ENCODE measurements around the gene SLC6A13.

DNA sequence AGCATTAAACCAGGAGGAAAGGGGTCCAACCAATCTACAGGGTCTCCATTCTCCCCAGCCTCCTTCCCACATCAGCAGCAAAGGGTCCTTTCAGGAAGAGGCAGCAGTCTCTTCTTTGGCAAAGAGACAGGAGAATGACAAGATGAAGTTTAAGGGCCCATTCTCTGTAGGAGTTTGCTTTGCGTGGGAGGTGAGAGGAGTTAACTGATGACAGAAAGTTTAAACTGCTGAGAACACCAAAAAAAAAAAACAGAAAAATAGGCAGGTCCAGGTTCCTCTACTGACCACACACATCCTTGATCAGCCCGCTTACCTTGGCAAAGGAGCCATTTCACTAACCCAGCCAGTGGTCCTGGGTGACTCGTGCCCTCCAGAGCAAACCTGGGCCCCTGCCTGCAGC lies 5.7 kb downstream of the SLC6A13 start:
- TF ChIP-seq ARNTL (CRISPR knock-in tag; IDR thresholded peaks at IDR 0.05; ENCODE audit: borderline replicate concordance, low read depth) = no peak
- no peak for TF ChIP-seq ESRRG (CRISPR knock-in tag; IDR thresholded peaks at IDR 0.05)
- TF ChIP-seq RARB (CRISPR knock-in tag; IDR thresholded peaks at IDR 0.05) = no peak
- no peak for TF ChIP-seq ISL1 (CRISPR knock-in tag; IDR thresholded peaks at IDR 0.05)
- no peak for TF ChIP-seq TCF4 (CRISPR knock-in tag; IDR thresholded peaks at IDR 0.05; ENCODE audit: borderline replicate concordance)
- no peak for TF ChIP-seq ZNF565 (CRISPR knock-in tag; conservative IDR thresholded peaks at IDR 0.05; ENCODE audit: low read depth)
- no peak for TF ChIP-seq ZFP30 (CRISPR knock-in tag; IDR thresholded peaks at IDR 0.05)
- no peak for TF ChIP-seq CSDC2 (CRISPR knock-in tag; IDR thresholded peaks at IDR 0.05)
- TF ChIP-seq, protein P1, sequence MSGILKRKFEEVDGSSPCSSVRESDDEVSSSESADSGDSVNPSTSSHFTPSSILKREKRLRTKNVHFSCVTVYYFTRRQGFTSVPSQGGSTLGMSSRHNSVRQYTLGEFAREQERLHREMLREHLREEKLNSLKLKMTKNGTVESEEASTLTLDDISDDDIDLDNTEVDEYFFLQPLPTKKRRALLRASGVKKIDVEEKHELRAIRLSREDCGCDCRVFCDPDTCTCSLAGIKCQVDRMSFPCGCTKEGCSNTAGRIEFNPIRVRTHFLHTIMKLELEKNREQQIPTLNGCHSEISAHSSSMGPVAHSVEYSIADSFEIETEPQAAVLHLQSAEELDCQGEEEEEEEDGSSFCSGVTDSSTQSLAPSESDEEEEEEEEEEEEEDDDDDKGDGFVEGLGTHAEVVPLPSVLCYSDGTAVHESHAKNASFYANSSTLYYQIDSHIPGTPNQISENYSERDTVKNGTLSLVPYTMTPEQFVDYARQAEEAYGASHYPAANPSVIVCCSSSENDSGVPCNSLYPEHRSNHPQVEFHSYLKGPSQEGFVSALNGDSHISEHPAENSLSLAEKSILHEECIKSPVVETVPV (CRISPR knock-in tag; IDR thresholded peaks at IDR 0.05) = no peak
- TF ChIP-seq, protein P2, sequence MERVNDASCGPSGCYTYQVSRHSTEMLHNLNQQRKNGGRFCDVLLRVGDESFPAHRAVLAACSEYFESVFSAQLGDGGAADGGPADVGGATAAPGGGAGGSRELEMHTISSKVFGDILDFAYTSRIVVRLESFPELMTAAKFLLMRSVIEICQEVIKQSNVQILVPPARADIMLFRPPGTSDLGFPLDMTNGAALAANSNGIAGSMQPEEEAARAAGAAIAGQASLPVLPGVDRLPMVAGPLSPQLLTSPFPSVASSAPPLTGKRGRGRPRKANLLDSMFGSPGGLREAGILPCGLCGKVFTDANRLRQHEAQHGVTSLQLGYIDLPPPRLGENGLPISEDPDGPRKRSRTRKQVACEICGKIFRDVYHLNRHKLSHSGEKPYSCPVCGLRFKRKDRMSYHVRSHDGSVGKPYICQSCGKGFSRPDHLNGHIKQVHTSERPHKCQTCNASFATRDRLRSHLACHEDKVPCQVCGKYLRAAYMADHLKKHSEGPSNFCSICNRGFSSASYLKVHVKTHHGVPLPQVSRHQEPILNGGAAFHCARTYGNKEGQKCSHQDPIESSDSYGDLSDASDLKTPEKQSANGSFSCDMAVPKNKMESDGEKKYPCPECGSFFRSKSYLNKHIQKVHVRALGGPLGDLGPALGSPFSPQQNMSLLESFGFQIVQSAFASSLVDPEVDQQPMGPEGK (CRISPR knock-in tag; IDR thresholded peaks at IDR 0.05; ENCODE audit: borderline replicate concordance) = no peak
- TF ChIP-seq ZC3H10 (CRISPR knock-in tag; IDR thresholded peaks at IDR 0.05) = no peak
- TF ChIP-seq BACH2 (CRISPR knock-in tag; IDR thresholded peaks at IDR 0.05; ENCODE audit: borderline replicate concordance) = no peak
- no peak for TF ChIP-seq ZFP3 (CRISPR knock-in tag; IDR thresholded peaks at IDR 0.05)
- no peak for TF ChIP-seq PPARA (CRISPR knock-in tag; IDR thresholded peaks at IDR 0.05; ENCODE audit: borderline replicate concordance)

Measured in SK-N-SH treated with all-trans-retinoic acid at 6 μM for 48 hours (cell line).